Effector memory CD4-positive, alpha-beta T cell (primary cell): ENCODE measurements around the gene BBS2.

Experiments used
- DNase-seq, 3 donors: peaks; one replicate each; pipeline ENCODE4 v3.0.0-alpha.2; 2020
- H3K27ac ChIP-seq: 2 replicates; pipeline ENCODE4 v1.7.0; 2013; ENCODE audit warnings: mild to moderate bottlenecking, low read length, moderate library complexity; ENCODE audit not compliant: insufficient read depth, poor library complexity, severe bottlenecking
- H3K27me3 ChIP-seq: replicated peaks from 2 replicates; pipeline ENCODE4 v1.7.0; 2013; ENCODE audit warnings: mild to moderate bottlenecking, low read length; ENCODE audit not compliant: insufficient read depth, control insufficient read depth, poor library complexity, severe bottlenecking
- H3K36me3 ChIP-seq: 2 replicates; pipeline ENCODE4 v1.7.0; 2013; ENCODE audit warnings: mild to moderate bottlenecking, low read length, moderate library complexity; ENCODE audit not compliant: control insufficient read depth, insufficient read depth
- H3K4me1 ChIP-seq: 2 replicates; pipeline ENCODE4 v1.7.0; 2013; ENCODE audit warnings: low read length, mild to moderate bottlenecking; ENCODE audit not compliant: control insufficient read depth, insufficient read depth, poor library complexity, severe bottlenecking
- H3K4me3 ChIP-seq: 2 replicates; pipeline ENCODE4 v1.7.0; 2013; ENCODE audit warnings: low read length, low read depth, mild to moderate bottlenecking; ENCODE audit not compliant: insufficient read depth, poor library complexity, severe bottlenecking
- H3K9me3 ChIP-seq: 2 replicates; pipeline ENCODE4 v1.7.0; 2013; ENCODE audit warnings: mild to moderate bottlenecking, low read length, moderate library complexity; ENCODE audit not compliant: control insufficient read depth

The BBS2 gene

DNA sequence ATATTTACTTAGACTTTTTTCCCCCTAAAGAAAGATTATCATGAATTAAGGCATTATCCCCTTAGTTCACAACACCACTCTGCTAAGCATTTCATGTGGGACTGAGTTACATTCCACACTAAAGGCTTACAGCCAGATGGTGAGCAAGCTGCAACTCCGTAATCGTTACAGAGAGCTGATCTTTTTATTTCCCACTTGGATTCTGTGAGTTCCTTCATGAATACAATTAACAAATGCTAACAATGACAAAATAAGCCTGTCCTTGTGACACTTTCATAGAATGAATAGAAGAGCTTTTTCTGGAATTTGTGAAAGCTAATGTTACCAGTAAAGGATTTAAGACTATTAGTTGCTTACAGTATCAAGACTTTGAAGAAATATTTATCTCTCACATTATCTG, 59.7 kb downstream of the BBS2 start:
- Histone ChIP-seq H3K4me1 (no peaks in the 10 kb centered on the region), H3K36me3 (peaks cover 60% of the 10 kb centered on the region)

DNA sequence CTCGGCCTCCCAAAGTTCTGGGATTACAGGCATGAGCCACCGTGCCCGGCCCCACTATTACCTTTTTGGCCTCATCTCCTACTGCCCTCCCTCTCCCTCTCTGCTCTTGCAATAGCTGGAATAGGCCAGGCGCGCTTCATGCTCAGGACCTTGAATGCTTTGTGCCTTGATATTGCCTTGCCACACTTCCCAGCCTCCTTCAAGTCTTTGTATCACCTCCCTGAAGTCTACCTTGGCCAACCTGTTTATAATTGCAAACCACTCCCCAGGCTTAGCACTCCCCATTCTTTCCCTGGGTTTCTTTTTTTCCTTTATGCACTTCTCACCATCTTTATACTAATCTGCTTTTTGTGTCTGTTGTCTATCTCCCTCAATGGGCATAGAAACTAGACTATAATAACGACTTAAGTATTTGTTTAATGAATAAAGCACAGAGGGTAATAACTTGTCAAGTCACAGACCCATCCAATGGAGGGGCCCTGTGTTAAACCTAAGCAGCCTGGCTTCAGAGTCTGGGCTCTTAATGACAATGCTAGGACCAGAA, 61.8 kb downstream of the BBS2 start:
- Histone ChIP-seq H3K27ac (no peak overlapping the region), H3K36me3 (peaks cover 53% of the 10 kb centered on the region)

More for the DNA sequence above, 59.7 kb downstream of the BBS2 start:
- H3K9me3 ChIP-seq: no peaks in the 10 kb centered on the region
- H3K27me3 ChIP-seq: no peaks in the 10 kb centered on the region
- no peak overlapping the region for H3K4me3 ChIP-seq
- DNase-seq: no peak
- no peak overlapping the region for H3K27ac ChIP-seq

DNA sequence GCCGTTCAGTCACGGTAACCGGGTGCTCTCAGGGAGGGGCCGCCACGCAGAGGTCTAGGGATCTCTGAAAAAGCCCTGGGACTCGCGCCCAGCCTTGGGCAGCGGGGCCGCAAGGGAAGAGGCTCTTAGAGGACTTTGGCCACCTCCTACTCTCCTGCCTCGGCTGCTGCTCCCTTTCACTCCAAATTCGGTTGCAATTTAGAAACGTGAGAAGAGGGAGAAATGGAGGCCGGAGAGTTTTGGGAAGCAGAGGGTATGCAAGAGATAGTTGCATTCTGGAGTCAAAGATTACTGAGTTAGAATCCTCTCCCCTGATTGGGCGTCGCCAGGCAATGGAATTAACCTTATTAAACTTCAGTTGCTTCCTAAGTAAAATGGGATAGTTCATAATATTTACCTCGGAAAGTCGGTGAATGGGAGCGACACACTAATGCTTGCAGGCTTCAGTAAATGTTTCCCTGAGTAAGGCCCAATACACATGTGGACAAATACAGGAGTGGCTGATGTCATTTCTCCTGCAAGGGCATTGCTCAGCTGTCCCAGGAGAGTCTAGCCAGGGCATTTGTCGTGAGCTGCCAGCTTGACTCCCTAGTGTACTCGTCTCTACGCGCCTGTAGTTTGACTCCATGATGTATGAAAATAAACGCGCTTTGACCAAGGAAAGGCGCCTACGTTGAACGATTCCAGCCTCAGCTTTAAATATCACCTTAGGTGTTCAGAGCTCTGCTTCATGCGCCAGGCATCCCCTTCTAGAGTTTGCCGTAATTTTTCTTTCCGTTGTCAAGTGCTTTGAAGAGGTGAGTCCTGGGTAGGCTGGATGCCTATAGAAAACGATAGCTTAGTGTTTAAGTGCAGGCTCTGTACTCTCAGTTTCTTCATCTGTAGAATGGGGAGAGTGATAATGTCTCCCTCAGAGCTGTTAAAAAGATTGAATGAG, 67.8 kb downstream of the BBS2 start:
- no peaks in the 10 kb centered on the region for H3K27me3 ChIP-seq
- H3K27ac ChIP-seq: peak overlapping the region; percentile 80
- no peak for DNase-seq
- H3K36me3 ChIP-seq: peaks cover 24% of the 10 kb centered on the region
- H3K9me3 ChIP-seq: no peaks in the 10 kb centered on the region
- peaks cover 19% of the 10 kb centered on the region for H3K4me1 ChIP-seq
- H3K4me3 ChIP-seq: peak overlapping the region; percentile 97

More for the DNA sequence above, 61.8 kb downstream of the BBS2 start:
- Histone ChIP-seq H3K4me3 (no peak overlapping the region), H3K4me1 (no peaks in the 10 kb centered on the region), H3K9me3 (no peaks in the 10 kb centered on the region), H3K27me3 (no peaks in the 10 kb centered on the region)
- no peak for DNase-seq

DNA sequence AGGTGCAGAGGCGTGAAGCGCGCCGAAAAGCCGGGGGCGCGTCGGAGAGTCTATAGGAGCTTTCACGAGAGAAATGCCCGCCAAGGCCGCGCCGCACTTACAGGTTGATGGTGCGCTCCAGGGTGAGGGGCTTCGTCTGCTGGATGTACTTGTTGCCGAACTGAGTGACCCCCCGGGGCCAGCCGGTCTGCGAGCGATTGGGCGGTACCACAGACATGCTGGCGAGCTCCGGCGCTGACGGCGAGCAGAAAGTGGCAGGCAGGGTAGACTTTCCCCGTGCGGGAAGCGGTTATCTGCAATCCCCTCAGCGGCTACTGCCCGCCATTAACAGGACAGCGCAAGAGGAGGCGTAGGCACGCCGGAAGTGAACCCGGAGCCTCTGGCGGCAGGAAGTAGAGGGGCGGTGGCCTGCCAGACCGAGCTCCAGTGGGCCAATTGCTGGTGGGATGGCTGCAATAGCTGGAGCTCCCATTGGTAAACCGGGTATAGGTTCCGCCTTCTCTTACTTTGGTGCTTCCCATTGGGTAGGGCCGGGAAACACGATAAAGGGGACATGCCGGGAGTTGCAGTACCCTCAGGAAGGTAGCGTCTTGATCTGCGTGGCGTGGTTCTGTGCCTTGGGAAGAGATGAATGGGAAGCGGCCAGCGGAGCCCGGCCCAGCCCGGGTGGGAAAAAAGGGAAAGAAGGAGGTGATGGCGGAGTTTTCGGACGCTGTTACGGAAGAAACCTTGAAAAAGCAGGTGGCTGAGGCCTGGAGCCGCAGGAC, 68.7 kb downstream of the BBS2 start, which contains the start of the genes NUDT21 and OGFOD1:
TSS of gene NUDT21 (minus strand) at position 347 of the 767 bp plus-strand sequence. CDS start at position 217, 130 bp downstream.
TSS of gene OGFOD1 (plus strand) at position 569 of the 767 bp plus-strand sequence. CDS start at position 628, 59 bp downstream.
- Histone ChIP-seq H3K4me1 (peaks cover 19% of the 10 kb centered on the region), H3K4me3 (peak within 1 kb of the TSS; percentile 97)
- DNase-seq: peak; percentile 81 to 90 (median 89)

DNA sequence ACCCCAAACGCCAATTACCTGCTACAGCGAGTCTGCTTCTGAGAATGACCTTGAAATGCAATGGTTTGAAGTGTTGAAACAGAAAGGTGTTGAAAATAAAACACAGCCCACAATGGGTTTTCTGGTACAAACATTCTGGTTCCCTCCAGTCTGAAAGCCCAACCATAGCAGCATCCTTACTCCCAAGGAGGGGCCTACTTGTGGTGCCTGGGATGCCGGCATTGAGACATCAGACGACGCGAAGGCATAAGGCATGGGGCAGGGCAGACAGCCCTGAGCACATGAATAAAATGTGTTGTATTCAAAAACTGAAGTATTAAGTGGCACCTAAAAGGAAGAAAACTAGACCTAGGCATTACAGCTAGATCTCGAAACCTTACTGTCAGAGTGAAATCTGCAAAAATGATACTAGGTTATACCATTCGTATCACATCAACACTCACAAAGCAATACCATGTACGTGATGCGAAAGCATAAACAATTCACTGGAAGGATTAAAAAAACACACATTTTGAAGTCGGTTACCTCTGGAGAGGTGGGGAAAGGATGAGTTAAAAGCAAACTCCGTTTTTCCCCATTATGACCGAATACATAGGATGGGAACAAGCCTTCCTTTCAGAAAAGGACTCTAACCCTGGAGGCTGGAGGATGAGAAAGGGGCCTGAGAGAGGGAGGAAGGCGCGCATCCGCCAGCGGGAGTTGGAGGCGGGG, 69.4 kb downstream of the BBS2 start:
- Histone ChIP-seq H3K36me3 (peaks cover 21% of the 10 kb centered on the region), H3K4me1 (peaks cover 19% of the 10 kb centered on the region), H3K4me3 (peak overlapping the region; percentile 97), H3K9me3 (no peaks in the 10 kb centered on the region), H3K27ac (peak overlapping the region; percentile 80), H3K27me3 (no peaks in the 10 kb centered on the region)
- no peak for DNase-seq

More for the DNA sequence above, 68.7 kb downstream of the BBS2 start, which contains the start of the genes NUDT21 and OGFOD1:
- H3K9me3 ChIP-seq: no peaks in the 10 kb centered on the region
- H3K27me3 ChIP-seq: no peaks in the 10 kb centered on the region
- H3K36me3 ChIP-seq: peaks cover 21% of the 10 kb centered on the region
- peak within 1 kb of the TSS; percentile 80 for H3K27ac ChIP-seq

DNA sequence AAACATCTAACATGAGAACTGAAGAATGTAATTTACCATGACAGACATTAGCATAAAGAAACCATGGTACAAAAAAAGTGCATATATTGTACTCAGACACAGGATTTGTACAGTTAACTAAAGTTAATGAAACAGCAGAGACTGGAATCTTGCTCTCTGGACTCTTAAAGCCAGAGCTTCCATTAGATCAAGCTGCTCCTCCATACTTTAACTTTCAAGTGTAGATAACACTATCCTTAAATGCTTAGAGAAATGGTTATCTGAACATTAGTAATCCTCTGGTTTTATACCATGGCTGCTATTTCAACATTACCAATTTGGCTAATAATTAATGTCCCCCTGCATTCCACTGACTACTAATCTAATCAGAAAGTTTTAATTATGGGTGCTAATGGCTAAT, 71.8 kb downstream of the BBS2 start:
- no peak for DNase-seq
- H3K4me3 ChIP-seq: no peak overlapping the region
- H3K27ac ChIP-seq: no peak overlapping the region
- H3K27me3 ChIP-seq: no peaks in the 10 kb centered on the region
- H3K4me1 ChIP-seq: peaks cover 19% of the 10 kb centered on the region
- no peaks in the 10 kb centered on the region for H3K9me3 ChIP-seq
- peaks cover 20% of the 10 kb centered on the region for H3K36me3 ChIP-seq

DNA sequence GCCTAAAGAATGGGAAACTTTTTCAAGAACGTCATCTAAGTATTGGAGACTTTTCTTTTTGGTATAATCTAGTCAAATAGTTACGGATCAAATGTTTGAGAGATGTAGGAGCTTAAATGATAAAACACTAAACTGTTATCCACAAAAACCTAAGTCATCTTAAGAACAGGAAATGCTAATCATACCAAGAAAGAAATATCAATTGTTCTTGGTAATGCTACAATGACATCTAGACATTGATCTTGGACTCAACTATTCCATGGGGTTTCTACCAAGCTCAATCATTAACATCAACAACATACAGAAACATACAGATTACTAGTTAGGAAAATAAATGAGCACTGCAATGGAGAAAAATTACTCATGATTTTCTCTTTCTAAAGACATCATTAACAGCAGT, 72.5 kb downstream of the BBS2 start:
- no peak for DNase-seq
- Histone ChIP-seq H3K27ac (no peak overlapping the region), H3K36me3 (peaks cover 20% of the 10 kb centered on the region), H3K4me3 (no peak overlapping the region), H3K4me1 (peaks cover 16% of the 10 kb centered on the region), H3K9me3 (no peaks in the 10 kb centered on the region), H3K27me3 (no peaks in the 10 kb centered on the region)

DNA sequence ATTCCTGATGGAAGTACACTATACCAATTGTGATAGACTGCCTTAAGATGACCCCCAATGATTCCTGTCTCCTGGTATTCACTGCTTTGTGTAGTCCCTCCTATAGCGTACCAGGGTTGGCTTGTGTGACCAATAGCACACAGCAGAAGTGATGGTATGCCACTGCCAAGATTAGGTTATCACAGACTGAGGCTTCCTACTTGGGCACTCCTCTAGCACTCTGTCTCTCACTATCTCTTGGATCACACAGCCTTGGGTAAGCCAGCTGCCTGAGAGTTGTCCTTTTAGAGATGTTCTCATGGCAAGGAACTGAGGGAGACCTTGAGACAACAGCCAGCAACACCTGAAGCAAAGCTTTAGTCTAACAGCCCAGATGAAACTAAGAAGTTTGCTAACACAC, 81.8 kb downstream of the BBS2 start:
- H3K36me3 ChIP-seq: peaks cover 28% of the 10 kb centered on the region

DNA sequence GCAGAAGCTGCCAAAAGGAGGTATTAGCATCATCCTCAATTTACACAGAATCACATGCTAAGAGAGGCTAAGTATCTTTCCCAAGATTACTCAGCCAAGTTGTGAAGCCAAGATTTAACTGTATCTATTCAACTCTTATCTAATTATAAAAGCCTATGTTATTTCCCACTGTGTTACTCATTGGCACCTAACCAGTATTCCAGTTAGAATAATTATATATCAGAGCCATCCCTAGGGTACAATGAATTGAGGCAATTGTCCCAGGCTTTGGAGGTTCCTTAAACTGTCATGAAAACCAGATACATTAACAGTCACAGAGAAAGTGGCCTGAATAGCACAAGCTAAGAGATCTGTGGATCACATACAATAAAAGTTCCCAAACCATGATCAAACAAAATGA, 83.6 kb downstream of the BBS2 start:
- Histone ChIP-seq H3K4me3 (no peak overlapping the region), H3K9me3 (no peaks in the 10 kb centered on the region), H3K27ac (no peak overlapping the region), H3K27me3 (no peaks in the 10 kb centered on the region), H3K36me3 (peaks cover 36% of the 10 kb centered on the region), H3K4me1 (no peaks in the 10 kb centered on the region)
- no peak for DNase-seq

More for the DNA sequence above, 81.8 kb downstream of the BBS2 start:
- Histone ChIP-seq H3K9me3 (no peaks in the 10 kb centered on the region), H3K27me3 (no peaks in the 10 kb centered on the region), H3K27ac (no peak overlapping the region), H3K4me1 (no peaks in the 10 kb centered on the region), H3K4me3 (no peak overlapping the region)
- DNase-seq: no peak
